Stimulated activated CD8-positive, alpha-beta memory T cell treated with anti-CD3 and anti-CD28 coated beads, Interleukin-7, amount 100 ng/mL, for 1 hour (primary cell): ENCODE measurements around the gene MEIOB.
"Not testable (repeated sequence)": the region's sequence is repeated elsewhere in the genome, so short reads cannot be mapped to it uniquely, and the experiment has no call there.

ENCODE experiments used
- DNase-seq, 2 donors: peaks; one replicate each; pipeline ENCODE4 v3.0.0-alpha.2; 2020; ENCODE audit warnings: low read depth in 2 of 2

The MEIOB gene

GRCh38 chr16:1877804-1878203, 5.8 kb upstream of the MEIOB start:
- no peak for DNase-seq

DNA sequence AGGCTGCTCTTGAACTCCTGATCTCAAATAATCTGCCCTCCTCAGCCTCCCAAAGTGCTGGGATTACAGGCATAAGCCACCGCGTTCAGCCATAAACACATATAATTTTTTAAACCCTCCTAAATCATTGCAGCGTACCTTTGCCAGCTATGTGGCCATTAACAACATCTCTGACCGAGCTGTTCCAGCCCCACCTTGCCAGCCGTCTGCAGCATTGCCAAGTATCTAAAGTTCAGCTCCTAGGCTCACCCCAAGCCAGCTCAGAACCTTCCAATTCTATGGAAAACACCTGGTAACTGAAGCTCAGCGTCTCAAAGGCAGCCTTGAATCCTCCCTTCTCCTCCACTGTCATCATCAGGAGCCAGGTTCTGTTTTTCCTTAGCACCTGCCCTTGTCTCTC, 5.1 kb upstream of the MEIOB start:
- no peak for DNase-seq

DNA sequence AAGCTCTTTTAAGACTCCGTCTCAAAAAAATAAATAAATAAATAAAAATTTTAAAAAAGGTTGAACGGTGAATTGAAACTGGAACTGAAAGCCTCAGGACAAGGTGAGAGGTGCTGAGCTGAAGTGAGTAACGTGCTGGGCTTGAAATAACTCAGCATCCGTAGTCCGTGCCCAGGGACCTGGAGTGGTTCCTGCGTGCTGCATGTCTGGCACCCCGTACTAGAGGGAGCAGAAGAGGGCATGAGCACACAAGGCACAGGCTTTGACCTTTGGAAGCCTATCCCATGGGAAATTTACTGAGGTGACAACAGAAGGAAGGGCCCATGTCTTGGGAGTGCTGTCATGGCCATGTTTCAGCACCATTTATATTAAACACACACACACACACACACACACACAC, 4.5 kb upstream of the MEIOB start:
- DNase-seq: no peak

DNA sequence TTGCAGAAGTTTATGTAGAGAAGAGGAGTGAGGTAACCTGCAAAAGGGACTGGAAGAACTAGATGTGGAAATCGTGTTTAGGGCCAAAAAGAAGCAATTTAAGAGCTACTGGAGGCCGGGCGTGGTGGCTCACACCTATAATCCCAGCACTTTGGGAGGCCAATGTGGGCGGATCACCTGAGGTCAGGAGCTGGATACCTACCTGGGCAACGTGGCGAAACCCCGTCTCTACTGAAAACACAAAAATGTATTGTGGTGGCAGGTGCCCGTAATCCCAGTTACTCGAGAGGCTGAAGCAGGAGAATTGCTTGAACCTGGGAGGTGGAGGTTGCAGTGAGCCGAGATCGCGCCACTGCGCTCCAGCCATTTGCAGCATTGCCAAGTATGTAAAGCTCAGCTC, 4.1 kb upstream of the MEIOB start:
- not testable (repeated sequence) for DNase-seq

GRCh38 chr16:1874854-1875253, 2.9 kb upstream of the MEIOB start:
- no peak for DNase-seq

DNA sequence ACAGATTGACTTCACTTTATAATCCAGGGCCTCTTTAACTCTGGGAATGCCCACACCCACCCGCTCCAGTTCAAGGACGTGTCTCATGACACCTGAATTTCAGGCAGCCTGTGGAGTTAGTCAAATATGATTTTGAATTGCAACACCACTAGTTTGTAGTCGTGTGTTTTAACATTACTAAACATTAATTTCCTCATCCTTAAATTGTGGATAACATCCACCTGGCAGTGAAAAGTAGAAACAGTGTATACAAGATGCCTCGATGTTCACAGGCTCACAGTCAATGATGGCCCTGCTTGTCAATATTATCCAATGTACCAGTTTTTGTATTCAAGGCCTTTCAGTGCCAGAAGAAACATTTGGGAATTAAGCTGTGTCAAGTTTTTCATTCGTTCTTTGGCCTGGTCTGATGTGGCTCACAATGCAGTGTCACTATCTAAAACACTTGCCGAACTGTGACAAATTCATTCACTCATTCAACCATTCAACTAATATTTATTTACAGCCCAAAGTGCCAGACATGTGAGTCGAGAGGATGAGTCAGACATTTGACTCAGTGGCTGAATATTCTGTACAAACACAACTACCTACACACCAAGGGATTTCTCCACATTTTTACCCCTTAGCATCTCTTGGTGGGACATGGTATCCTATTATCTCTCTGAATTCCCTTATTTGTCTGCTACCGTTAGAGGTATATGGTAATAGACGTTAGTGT, 1.4 kb downstream of the MEIOB start:
- no peak for DNase-seq

DNA sequence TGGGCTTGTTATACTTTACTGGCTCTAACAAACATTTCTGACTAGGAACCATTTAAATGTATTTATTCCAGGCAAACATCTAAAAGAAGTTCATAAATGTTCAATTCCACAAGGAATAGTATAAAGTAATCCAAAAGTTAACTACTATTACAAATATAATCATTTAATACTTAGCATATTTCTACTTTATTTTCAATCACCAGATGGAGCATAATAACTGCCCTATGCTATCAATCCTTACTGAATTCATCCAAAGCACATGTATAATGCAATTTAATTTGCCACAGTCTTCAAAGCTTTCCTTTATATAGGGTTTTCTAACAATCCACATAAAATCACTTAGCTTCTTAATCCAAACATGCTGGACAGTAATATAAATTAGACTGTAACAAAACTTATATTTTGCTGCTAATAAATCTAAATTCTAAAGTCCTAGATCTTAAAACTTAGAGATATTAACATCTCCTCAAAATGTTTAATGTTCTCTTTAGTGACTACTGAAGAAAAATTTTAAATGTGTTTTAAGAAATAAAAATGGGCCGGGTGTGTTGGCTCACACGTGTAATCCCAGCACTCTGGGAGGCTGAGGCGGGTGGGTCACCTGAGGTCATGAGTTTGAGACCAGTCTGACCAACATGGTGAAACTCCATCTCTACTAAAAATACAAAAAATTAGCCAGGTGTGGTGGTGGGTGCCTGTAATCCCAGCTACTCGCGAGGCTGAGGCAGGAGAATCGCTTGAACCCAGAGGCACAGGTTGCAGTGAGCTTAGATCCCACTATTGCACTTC, 5.9 kb downstream of the MEIOB start:
- DNase-seq: no peak

- no peak for DNase-seq
These were observed 8.1 kb downstream of the MEIOB start for GRCh38 chr16:1863681-1864460.

- DNase-seq: no peak
These were observed 9.6 kb downstream of the MEIOB start for GRCh38 chr16:1862394-1862793.

GRCh38 chr16:1861730-1862129, 10.2 kb downstream of the MEIOB start:
- no peak for DNase-seq

- no peak for DNase-seq
These were observed 12.3 kb downstream of the MEIOB start for GRCh38 chr16:1859650-1860049.

DNA sequence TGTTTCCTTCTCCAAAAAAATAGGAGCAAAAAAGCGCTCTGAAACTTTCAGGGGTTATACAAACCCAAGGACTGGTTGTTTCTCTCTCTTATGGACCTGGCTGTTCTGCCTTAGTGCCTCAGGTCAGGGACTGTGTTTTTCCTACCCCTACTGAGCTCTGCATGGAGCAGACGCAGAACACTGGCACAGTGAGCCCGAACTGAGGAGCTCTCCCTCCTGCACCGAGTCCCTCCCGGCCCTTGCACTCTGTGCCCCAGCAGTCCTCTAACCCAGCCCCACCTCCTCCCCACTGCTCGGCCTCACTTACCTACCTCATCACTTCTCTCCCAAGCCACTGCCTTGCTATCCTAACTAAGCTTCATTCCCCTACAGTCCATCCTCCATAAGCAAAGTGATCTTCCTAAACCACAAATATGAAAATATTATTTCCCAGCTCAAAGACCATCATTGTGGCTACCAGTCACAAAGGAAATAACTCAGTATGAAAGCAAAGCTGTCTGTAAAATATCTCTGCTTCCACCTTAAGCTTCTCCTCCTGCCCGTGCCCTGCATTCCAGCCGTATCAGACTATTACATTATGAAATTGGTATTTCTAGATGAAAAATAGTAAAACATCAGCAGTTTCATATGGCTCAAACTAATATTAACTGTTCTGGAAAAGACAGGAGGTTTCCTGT, 13.6 kb downstream of the MEIOB start:
- DNase-seq: no peak

GRCh38 chr16:1857433-1858097, 14.4 kb downstream of the MEIOB start:
- no peak for DNase-seq

GRCh38 chr16:1851793-1852192, 20.2 kb downstream of the MEIOB start:
- DNase-seq: no peak

GRCh38 chr16:1850981-1851380, 21.0 kb downstream of the MEIOB start:
- no peak for DNase-seq

- no peak for DNase-seq
These were observed 25.5 kb downstream of the MEIOB start for GRCh38 chr16:1846416-1846815.

- DNase-seq: no peak
These were observed 26.0 kb downstream of the MEIOB start for GRCh38 chr16:1845985-1846384.

DNA sequence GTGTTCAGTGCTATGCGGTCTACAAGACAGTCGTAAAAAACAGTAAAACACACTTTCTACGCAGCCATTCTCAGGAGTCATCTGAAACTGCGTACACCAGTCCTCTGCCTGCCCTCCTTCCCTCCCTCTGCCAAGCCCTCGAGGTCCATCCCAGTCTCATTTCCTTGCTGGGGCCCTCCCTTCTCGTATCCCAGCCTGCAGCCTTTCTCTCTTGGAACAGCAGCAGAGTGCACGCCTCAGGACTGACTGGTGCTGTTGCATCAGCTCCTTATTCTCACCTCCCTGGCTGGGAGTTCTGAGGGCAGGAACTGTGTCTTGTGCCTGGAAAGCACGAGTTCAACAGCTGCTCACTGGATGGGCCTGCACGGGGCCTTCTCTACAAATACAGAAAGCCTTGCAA, 32.4 kb downstream of the MEIOB start:
- no peak for DNase-seq

GRCh38 chr16:1834096-1834495, 37.9 kb downstream of the MEIOB start:
- DNase-seq: no peak

DNA sequence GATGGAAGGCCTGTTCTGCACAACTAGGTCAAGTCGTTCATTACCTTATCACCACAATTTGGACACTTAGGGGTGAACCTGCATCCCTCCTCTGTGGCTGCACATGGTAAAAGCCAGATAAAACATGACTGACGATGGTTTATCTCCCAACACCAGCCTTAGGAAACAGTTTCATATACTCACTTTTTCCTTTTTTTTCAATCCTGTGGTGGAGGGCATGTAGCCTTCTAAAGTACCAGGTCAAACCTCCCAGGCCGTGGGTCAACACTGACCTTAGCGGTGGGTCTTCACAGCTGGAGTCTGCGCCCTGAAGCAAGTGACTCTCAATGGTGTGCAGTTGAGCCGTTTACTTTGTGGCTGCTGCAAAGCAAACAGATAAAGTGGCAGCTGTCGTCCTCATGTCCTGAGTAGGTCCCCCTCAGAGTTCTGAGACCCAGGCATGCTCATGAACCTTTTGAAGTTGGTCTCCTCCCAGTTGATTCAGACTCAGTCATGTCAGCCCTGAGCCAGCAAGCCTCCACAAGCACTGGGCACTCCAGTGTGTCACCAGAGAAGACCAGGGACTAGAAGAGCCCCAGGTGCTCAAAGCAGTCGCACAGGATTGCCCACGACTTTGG, 39.0 kb downstream of the MEIOB start:
- DNase-seq: no peak
